ENCODE results near the gene LRSAM1.

GRCh38 chr9:127467621-127468020, 16.3 kb downstream of the LRSAM1 start:
- TF ChIP-seq POLR2AphosphoS5 (IDR thresholded peaks at IDR 0.05; ENCODE audit: borderline replicate concordance, low read depth, low read length) (no peak), EZH2 (IDR thresholded peaks at IDR 0.05) (no peak)

Measured in SK-N-MC (cell line).